ENCODE measurements around the gene TEK.

The TEK gene

DNA sequence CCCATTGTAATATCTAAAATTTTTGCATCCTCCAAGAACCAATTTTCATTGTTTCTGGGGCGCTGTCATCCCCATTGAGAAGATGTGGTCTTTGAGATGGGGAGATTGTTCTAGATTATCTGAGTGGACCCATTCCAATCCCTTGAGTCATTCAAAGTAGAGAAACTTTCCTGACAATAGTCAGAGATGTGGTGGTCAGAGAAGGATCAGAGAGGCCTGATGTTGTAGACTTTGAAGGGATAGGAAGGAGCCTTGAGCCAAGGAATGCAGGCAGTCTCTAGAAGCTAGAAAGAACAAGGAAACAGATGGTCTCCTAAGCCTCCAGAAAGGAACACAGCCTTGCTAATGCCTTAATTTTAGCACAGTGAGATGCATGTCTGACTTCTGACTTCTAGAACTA is 80.4 kb downstream of the TEK start (continued):
- TF ChIP-seq ZNF707 (tag by site-specific recombination; IDR thresholded peaks at IDR 0.05), result no peak

DNA sequence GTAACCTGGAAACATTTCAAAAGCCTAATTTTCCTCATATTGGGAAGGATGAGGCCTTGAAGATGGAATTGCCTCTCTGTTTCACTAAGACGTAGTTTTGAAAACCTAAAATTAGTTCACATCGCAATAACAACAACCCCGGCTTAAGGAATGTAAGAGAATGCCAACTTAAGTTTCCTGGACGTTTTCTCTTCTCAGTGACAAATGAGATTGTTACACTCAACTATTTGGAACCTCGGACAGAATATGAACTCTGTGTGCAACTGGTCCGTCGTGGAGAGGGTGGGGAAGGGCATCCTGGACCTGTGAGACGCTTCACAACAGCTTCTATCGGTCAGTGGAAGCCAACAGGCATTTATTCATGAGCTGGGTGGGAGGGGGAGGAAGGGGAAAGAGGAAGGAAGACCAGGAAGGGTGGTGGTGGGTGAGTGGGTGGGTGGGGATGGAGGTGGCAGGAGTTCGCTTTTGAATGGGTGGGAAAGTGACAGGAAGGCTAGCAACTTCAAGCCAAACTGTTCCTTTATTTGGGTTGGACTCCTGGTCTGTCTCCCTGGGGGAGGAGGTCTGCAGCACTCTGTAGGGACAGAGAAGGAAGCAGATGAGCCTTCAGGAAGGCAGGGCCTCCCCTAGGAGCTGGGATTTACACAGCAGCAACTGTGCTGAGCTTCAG is 83.4 kb downstream of the TEK start:
- CTCF ChIA-PET, result interaction anchor here (1.6 kb wide), 1 partner anchor 9 kb away, joined by 3 read pairs; no protein-coding TSS in a partner anchor
- H3K9me3 ChIP-seq (ENCODE audit: control insufficient read depth, insufficient read depth, low read depth, low read length), result no peaks in the 10 kb centered on the region
- H3K4me3 ChIP-seq (ENCODE audit: low read depth, low read length), result no peak overlapping the region
- POLR2A ChIA-PET, result no interaction called here
- TF ChIP-seq, protein P1, sequence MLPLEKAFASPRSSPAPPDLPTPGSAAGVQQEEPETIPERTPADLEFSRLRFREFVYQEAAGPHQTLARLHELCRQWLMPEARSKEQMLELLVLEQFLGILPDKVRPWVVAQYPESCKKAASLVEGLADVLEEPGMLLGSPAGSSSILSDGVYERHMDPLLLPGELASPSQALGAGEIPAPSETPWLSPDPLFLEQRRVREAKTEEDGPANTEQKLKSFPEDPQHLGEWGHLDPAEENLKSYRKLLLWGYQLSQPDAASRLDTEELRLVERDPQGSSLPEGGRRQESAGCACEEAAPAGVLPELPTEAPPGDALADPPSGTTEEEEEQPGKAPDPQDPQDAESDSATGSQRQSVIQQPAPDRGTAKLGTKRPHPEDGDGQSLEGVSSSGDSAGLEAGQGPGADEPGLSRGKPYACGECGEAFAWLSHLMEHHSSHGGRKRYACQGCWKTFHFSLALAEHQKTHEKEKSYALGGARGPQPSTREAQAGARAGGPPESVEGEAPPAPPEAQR (tag by site-specific recombination; IDR thresholded peaks at IDR 0.05), result no peak
- TF ChIP-seq, protein P2, sequence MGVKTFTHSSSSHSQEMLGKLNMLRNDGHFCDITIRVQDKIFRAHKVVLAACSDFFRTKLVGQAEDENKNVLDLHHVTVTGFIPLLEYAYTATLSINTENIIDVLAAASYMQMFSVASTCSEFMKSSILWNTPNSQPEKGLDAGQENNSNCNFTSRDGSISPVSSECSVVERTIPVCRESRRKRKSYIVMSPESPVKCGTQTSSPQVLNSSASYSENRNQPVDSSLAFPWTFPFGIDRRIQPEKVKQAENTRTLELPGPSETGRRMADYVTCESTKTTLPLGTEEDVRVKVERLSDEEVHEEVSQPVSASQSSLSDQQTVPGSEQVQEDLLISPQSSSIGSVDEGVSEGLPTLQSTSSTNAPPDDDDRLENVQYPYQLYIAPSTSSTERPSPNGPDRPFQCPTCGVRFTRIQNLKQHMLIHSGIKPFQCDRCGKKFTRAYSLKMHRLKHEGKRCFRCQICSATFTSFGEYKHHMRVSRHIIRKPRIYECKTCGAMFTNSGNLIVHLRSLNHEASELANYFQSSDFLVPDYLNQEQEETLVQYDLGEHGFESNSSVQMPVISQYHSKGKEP (tag by site-specific recombination; IDR thresholded peaks at IDR 0.05), result no peak
- TF ChIP-seq ZBTB7A (tag by site-specific recombination; IDR thresholded peaks at IDR 0.05; ENCODE audit: low read depth), result no peak
- TF ChIP-seq, protein P3, sequence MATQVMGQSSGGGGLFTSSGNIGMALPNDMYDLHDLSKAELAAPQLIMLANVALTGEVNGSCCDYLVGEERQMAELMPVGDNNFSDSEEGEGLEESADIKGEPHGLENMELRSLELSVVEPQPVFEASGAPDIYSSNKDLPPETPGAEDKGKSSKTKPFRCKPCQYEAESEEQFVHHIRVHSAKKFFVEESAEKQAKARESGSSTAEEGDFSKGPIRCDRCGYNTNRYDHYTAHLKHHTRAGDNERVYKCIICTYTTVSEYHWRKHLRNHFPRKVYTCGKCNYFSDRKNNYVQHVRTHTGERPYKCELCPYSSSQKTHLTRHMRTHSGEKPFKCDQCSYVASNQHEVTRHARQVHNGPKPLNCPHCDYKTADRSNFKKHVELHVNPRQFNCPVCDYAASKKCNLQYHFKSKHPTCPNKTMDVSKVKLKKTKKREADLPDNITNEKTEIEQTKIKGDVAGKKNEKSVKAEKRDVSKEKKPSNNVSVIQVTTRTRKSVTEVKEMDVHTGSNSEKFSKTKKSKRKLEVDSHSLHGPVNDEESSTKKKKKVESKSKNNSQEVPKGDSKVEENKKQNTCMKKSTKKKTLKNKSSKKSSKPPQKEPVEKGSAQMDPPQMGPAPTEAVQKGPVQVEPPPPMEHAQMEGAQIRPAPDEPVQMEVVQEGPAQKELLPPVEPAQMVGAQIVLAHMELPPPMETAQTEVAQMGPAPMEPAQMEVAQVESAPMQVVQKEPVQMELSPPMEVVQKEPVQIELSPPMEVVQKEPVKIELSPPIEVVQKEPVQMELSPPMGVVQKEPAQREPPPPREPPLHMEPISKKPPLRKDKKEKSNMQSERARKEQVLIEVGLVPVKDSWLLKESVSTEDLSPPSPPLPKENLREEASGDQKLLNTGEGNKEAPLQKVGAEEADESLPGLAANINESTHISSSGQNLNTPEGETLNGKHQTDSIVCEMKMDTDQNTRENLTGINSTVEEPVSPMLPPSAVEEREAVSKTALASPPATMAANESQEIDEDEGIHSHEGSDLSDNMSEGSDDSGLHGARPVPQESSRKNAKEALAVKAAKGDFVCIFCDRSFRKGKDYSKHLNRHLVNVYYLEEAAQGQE (tag by site-specific recombination; IDR thresholded peaks at IDR 0.05), result no peak
- TF ChIP-seq ZXDB (tag by site-specific recombination; IDR thresholded peaks at IDR 0.05), result no peak
- TF ChIP-seq IKZF3 (tag by site-specific recombination; IDR thresholded peaks at IDR 0.05), result no peak
- TF ChIP-seq, protein P4, sequence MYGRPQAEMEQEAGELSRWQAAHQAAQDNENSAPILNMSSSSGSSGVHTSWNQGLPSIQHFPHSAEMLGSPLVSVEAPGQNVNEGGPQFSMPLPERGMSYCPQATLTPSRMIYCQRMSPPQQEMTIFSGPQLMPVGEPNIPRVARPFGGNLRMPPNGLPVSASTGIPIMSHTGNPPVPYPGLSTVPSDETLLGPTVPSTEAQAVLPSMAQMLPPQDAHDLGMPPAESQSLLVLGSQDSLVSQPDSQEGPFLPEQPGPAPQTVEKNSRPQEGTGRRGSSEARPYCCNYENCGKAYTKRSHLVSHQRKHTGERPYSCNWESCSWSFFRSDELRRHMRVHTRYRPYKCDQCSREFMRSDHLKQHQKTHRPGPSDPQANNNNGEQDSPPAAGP (tag by site-specific recombination; IDR thresholded peaks at IDR 0.05), result no peak
- no peak for TF ChIP-seq ZNF621 (tag by site-specific recombination; IDR thresholded peaks at IDR 0.05)
- no peak for TF ChIP-seq ZNF366 (tag by site-specific recombination; conservative IDR thresholded peaks at IDR 0.05)
- TF ChIP-seq ZNF514 (tag by site-specific recombination; IDR thresholded peaks at IDR 0.05), result no peak
- TF ChIP-seq, protein P5, sequence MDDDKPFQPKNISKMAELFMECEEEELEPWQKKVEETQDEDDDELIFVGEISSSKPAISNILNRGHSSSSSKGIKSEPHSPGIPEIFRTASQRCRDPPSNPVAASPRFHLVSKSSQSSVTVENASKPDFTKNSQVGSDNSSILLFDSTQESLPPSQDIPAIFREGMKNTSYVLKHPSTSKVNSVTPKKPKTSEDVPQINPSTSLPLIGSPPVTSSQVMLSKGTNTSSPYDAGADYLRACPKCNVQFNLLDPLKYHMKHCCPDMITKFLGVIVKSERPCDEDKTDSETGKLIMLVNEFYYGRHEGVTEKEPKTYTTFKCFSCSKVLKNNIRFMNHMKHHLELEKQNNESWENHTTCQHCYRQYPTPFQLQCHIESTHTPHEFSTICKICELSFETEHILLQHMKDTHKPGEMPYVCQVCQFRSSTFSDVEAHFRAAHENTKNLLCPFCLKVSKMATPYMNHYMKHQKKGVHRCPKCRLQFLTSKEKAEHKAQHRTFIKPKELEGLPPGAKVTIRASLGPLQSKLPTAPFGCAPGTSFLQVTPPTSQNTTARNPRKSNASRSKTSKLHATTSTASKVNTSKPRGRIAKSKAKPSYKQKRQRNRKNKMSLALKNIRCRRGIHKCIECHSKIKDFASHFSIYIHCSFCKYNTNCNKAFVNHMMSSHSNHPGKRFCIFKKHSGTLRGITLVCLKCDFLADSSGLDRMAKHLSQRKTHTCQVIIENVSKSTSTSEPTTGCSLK (tag by site-specific recombination; IDR thresholded peaks at IDR 0.05), result no peak
- TF ChIP-seq ZNF211 (tag by site-specific recombination; IDR thresholded peaks at IDR 0.05; ENCODE audit: low read depth), result no peak
- H3K36me3 ChIP-seq (ENCODE audit: control insufficient read depth in 2 of 2, insufficient read depth in 1 of 2, low read length in 2 of 2), result no peaks in the 10 kb centered on the region
- no peak overlapping the region for H3K27ac ChIP-seq (ENCODE audit: extremely low read depth, low read depth, low read length)
- H3K4me1 ChIP-seq (ENCODE audit: control insufficient read depth, insufficient read depth, low read length), result no peaks in the 10 kb centered on the region

All from HEK293 (cell line).